Measurements from ENCODE around the gene GPC5. TPM values are rescaled to one million over a fixed set of nuclear protein-coding genes. Genes with fewer than 3 reads are reported as not detected.

GPC5 gene
- total RNA-seq, 2 experiments from 2014 or later: 0.14 TPM; not detected in 1

DNA sequence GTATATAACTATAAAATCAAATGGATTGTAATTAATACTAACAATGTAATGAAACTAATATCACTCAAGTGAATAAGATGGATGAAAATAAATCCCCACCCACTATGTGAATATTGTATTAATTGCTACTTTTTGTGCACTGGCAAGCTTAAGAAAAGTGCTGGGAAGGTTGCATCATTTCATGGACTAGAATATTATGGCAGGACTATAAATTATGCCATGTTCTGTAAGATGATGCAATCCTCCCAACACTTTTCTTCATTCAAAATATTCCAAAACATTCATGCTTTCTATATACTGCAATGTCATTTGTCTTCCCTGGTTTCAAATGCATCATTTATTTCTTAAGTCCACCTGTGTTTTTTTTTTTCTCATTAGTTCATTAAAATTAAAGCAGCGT lies 1370.6 kb downstream of the GPC5 start:
- H3K27ac Mint-ChIP-seq: no peak overlapping the region
- POLR2A ChIA-PET: no interaction called here
- H3K4me1 Mint-ChIP-seq: no peaks in the 10 kb centered on the region
- H3K36me3 Mint-ChIP-seq: no peaks in the 10 kb centered on the region
- H3K9me3 Mint-ChIP-seq: no peaks in the 10 kb centered on the region
- H3K27me3 Mint-ChIP-seq: no peaks in the 10 kb centered on the region
- ATAC-seq (ENCODE audit: low read depth) (no peak), DNase-seq (no peak)
- no peak overlapping the region for H3K4me3 Mint-ChIP-seq

DNA sequence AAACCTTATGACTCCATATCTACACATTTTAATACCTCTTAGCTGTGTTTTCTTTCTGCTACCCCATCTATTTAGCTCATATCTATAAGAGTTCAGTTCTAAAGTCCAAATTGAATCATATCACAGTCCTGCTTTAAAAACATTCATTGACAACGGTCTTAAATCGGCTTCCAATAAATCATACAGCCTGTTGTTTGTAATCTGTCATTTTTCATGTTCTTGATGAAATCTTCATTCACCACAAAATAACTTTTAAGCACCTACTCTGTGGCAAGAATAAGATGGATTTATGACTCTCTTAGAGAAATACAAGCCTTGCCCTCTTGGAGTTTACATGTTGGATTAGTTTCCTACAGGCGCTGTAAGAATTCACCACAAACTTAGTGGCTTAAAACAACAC lies 1377.2 kb downstream of the GPC5 start:
- H3K4me1 Mint-ChIP-seq: no peaks in the 10 kb centered on the region
- POLR2A ChIA-PET: no interaction called here
- DNase-seq: no peak
- no peak overlapping the region for H3K27ac Mint-ChIP-seq
- no peak for ATAC-seq (ENCODE audit: low read depth)
- peaks cover 2% of the 10 kb centered on the region for H3K9me3 Mint-ChIP-seq
- H3K27me3 Mint-ChIP-seq: no peaks in the 10 kb centered on the region
- H3K36me3 Mint-ChIP-seq: no peaks in the 10 kb centered on the region
- H3K4me3 Mint-ChIP-seq: no peak overlapping the region

DNA sequence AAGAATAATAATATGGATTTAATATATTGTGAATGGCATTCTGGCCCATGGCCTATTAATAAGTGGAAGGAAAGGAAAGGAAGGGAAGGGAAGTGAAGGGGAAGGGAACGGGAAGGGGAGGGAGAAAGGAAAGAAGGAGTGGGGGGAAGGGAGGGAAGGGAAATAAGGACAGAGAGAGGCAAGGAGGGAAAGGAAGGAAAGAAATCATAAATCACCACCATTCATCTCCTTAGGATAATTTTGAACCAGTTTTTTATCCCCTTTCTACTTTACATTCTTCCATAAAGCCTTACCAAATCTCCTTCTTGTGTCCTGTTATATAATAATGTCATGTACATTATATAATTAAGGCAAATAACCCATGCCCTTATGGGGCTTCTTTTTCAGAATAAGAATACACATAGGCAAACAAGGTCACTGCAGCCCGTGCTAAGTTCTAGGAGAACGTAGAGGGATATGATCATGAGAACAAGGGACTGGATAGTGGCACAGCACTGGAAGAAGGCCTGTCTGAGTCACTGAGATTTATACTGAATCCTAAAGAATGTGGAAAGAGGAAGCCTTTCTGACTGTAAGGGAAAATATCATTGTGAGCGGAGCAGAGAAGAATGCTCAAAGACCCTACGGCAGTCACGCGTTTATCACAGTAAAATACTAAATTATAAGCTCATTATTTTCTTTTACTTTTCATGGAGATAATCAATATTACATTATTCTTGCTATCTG lies 1383.7 kb downstream of the GPC5 start:
- ATAC-seq (ENCODE audit: low read depth) (no peak), DNase-seq (no peak)
- H3K36me3 Mint-ChIP-seq: no peaks in the 10 kb centered on the region
- H3K27ac Mint-ChIP-seq: no peak overlapping the region
- no peak overlapping the region for H3K4me3 Mint-ChIP-seq
- H3K9me3 Mint-ChIP-seq: peaks cover 3% of the 10 kb centered on the region
- no peaks in the 10 kb centered on the region for H3K4me1 Mint-ChIP-seq
- POLR2A ChIA-PET: no interaction called here
- H3K27me3 Mint-ChIP-seq: no peaks in the 10 kb centered on the region

DNA sequence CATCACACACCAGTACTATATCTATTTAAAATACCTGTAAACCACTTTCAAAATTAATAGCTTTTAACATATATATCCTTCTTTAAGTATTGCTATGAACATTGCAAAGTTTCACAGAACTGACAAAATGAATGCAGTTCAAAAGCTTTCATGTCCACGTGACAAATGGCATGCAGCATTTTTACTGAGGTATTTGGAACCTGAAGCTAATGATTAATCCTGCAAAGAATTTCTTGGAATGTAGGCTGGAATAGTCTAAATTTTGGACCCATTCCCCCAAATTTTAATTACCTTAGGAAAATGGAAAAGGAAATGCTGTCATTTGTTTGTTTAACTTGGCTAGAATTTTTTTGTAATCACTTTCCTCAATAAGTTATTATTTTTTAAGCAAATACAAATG lies 1404.4 kb downstream of the GPC5 start:
- H3K4me1 Mint-ChIP-seq: peaks cover 5% of the 10 kb centered on the region
- no peak overlapping the region for H3K4me3 Mint-ChIP-seq
- H3K27ac Mint-ChIP-seq: no peak overlapping the region
- POLR2A ChIA-PET: no interaction called here
- no peaks in the 10 kb centered on the region for H3K36me3 Mint-ChIP-seq
- peaks cover 2% of the 10 kb centered on the region for H3K9me3 Mint-ChIP-seq
- DNase-seq (no peak), ATAC-seq (ENCODE audit: low read depth) (no peak)
- no peaks in the 10 kb centered on the region for H3K27me3 Mint-ChIP-seq

DNA sequence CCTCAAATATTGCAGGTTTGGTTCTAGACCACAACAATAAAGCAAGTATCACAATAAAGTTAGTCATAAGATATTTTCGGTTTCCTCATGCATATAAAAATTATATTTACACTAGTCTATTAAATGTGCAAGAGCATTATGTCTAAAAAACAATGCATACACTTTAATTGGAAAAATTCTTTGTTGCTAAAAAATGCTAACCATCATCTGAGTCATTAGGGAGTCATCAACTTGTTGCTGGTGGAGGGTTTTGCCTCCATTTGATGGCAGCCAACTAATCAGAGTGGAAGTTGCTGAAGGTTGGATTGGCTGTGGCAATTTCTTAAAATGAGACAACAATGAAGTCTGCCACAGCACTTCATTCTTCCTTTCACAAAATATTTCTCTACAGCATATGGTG lies 1405.9 kb downstream of the GPC5 start:
- H3K4me1 Mint-ChIP-seq: peaks cover 5% of the 10 kb centered on the region
- peaks cover 2% of the 10 kb centered on the region for H3K9me3 Mint-ChIP-seq
- H3K27me3 Mint-ChIP-seq: no peaks in the 10 kb centered on the region
- DNase-seq: no peak
- H3K27ac Mint-ChIP-seq: no peak overlapping the region
- no peak for ATAC-seq (ENCODE audit: low read depth)
- H3K4me3 Mint-ChIP-seq: no peak overlapping the region
- POLR2A ChIA-PET: no interaction called here
- H3K36me3 Mint-ChIP-seq: no peaks in the 10 kb centered on the region

DNA sequence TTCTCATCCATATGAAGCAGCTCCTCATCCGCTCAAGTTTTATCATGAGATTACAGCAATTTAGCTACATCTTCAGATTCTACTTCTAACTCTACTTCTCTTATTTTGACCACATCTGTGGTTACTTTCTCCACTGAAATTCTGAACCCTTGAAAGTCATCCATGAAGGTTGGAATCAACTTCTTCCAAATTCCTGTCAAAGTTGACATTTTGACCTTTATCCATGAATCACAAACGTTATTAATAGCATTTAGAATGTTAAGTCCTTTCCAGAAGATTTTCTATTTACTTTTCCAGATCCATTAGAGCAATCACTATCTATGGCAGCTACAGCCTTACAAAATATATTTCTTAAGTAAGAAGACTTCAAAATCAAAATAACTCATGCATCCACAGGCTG lies 1406.5 kb downstream of the GPC5 start:
- no peaks in the 10 kb centered on the region for H3K27me3 Mint-ChIP-seq
- peaks cover 5% of the 10 kb centered on the region for H3K4me1 Mint-ChIP-seq
- no peak for DNase-seq
- no peak for ATAC-seq (ENCODE audit: low read depth)
- no peak overlapping the region for H3K27ac Mint-ChIP-seq
- POLR2A ChIA-PET: no interaction called here
- peaks cover 2% of the 10 kb centered on the region for H3K9me3 Mint-ChIP-seq
- no peak overlapping the region for H3K4me3 Mint-ChIP-seq
- H3K36me3 Mint-ChIP-seq: no peaks in the 10 kb centered on the region

DNA sequence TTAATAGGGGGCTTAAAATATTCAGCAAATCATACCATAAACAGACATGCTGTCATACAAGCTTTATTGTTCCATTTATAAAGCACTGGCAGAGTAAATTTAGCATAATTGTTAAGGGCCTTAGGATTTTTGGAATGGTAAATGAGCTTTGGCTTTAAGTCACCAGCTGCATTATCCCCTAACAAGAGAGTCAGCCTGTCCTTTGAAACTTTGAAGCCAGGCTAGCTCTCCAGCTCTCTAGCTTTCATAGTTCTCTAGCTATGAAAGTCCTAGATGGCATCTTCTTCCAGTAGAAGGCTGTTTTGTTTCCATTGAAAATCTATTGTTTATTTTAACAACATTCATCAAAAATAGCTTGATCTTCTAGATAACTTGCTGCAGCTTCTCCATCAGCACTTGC lies 1407.3 kb downstream of the GPC5 start:
- Mint-ChIP-seq H3K4me3 (peak overlapping the region; percentile 80), H3K9me3 (peaks cover 2% of the 10 kb centered on the region), H3K36me3 (no peaks in the 10 kb centered on the region), H3K27ac (peak overlapping the region; percentile 77), H3K27me3 (no peaks in the 10 kb centered on the region), H3K4me1 (peaks cover 5% of the 10 kb centered on the region)
- POLR2A ChIA-PET: no interaction called here
- ATAC-seq (ENCODE audit: low read depth): no peak
- DNase-seq: no peak

DNA sequence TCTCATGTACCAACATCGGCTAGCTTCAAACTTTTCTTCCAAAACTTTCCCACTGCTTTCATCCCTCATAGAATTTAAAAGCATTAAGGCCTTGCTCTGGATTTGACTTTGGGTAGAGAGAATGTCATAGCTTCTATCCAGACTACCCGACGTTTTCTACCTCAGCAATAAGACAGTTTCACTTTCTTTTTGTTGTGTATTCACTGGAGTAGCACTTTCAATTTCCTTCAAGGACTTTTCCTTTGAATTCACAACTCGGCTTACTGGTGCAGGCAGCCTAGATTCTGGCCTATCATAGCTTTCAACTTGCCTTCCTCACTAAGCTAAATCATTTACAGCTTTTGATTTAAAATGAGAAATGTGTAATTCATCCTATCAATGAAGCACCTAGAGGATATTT lies 1407.8 kb downstream of the GPC5 start:
- no peak for DNase-seq
- no peaks in the 10 kb centered on the region for H3K27me3 Mint-ChIP-seq
- POLR2A ChIA-PET: no interaction called here

DNA sequence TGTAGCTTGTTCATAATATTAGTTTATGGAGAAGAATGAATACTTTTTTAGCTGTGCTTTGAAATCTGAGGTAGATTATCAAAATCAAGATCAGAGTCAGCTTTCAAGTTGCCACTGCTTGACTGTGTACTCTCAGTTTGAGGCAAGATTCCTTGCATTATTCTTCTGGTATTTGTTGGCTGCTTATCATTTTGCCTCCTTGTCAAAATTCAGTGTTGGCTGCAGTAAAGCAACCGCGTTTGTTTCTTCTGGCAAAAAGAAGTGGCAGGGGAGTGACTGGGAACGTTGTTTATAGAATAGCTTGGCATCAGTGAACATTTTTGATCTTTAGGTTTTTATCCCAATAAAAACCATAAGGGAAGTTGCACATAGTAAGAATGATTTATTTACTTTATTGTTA lies 1408.9 kb downstream of the GPC5 start:
- Mint-ChIP-seq H3K36me3 (no peaks in the 10 kb centered on the region), H3K27me3 (no peaks in the 10 kb centered on the region), H3K4me1 (peaks cover 5% of the 10 kb centered on the region), H3K4me3 (no peak overlapping the region), H3K9me3 (peaks cover 2% of the 10 kb centered on the region), H3K27ac (no peak overlapping the region)
- ATAC-seq (ENCODE audit: low read depth) (no peak), DNase-seq (no peak)
- POLR2A ChIA-PET: no interaction called here

More for the DNA sequence above, 1407.8 kb downstream of the GPC5 start:
- Mint-ChIP-seq H3K9me3 (peaks cover 2% of the 10 kb centered on the region), H3K4me1 (peaks cover 5% of the 10 kb centered on the region), H3K27ac (peak overlapping the region; percentile 77), H3K36me3 (no peaks in the 10 kb centered on the region), H3K4me3 (peak overlapping the region; percentile 80)
- peak; percentile 61 for ATAC-seq (ENCODE audit: low read depth)

DNA sequence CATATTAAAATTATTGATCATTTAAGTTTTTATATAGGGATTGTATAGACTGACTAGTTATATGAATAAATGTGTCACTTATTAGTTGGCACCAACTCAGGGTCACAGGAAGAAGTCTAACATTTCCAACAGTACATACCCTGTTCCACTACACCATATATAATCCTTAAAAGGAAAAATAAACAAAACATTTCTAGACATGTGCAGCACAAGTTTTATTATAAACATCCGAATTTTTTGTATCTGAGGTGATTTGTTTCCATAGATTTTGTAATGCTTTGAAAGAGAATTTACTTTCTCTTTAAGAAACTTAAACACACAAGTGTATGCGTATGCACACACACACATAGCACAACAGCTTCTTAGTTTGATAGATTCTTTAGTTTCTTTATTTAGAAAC lies 1409.5 kb downstream of the GPC5 start:
- ATAC-seq (ENCODE audit: low read depth) (no peak), DNase-seq (no peak)
- H3K4me1 Mint-ChIP-seq: peaks cover 5% of the 10 kb centered on the region
- no peaks in the 10 kb centered on the region for H3K36me3 Mint-ChIP-seq
- no peak overlapping the region for H3K27ac Mint-ChIP-seq
- no peak overlapping the region for H3K4me3 Mint-ChIP-seq
- peaks cover 2% of the 10 kb centered on the region for H3K9me3 Mint-ChIP-seq
- no peaks in the 10 kb centered on the region for H3K27me3 Mint-ChIP-seq
- POLR2A ChIA-PET: no interaction called here

DNA sequence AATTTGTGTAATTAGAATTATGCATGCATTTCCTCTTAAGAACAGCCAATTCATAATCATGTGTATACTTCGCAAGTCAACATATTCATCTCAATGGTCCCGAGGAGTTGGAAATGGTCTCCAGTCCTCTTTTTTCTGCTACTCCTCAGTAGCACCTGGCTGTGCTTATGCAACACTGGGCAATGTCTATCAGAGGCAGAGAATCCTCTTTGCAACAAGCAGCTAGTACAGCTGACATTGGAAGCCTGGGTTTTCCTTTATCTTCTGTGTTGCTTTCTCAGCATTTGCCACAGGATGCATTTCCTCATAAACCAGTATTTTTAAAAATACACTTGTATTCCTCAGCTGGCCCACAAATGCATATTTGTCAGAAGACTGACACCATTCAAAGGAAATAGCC lies 1422.9 kb downstream of the GPC5 start:
- Mint-ChIP-seq H3K4me3 (no peak overlapping the region), H3K36me3 (no peaks in the 10 kb centered on the region), H3K9me3 (no peaks in the 10 kb centered on the region), H3K27ac (no peak overlapping the region), H3K27me3 (no peaks in the 10 kb centered on the region), H3K4me1 (no peaks in the 10 kb centered on the region)
- ATAC-seq (ENCODE audit: low read depth) (no peak), DNase-seq (no peak)
- POLR2A ChIA-PET: no interaction called here

DNA sequence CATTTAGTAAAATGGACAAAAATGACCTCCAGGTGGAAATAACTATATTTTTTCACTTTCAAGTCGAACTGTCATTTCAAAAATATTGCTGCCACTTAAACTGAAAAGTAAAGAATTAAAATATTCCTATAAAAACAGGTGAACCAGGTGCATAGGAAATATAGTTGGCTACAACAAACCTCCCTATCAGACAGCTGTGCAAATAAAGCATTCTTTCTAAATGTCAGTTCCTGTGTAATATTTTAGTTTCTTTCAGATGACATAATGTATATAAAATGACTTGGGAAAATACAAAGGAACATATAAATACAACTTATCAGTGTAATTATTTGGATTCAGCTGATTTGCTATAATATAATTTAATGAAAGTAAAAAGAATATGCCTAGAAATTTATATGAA lies 1424.6 kb downstream of the GPC5 start:
- Mint-ChIP-seq H3K36me3 (no peaks in the 10 kb centered on the region), H3K27me3 (no peaks in the 10 kb centered on the region), H3K4me3 (no peak overlapping the region), H3K9me3 (no peaks in the 10 kb centered on the region), H3K4me1 (no peaks in the 10 kb centered on the region), H3K27ac (no peak overlapping the region)
- ATAC-seq (ENCODE audit: low read depth) (no peak), DNase-seq (no peak)
- POLR2A ChIA-PET: no interaction called here

DNA sequence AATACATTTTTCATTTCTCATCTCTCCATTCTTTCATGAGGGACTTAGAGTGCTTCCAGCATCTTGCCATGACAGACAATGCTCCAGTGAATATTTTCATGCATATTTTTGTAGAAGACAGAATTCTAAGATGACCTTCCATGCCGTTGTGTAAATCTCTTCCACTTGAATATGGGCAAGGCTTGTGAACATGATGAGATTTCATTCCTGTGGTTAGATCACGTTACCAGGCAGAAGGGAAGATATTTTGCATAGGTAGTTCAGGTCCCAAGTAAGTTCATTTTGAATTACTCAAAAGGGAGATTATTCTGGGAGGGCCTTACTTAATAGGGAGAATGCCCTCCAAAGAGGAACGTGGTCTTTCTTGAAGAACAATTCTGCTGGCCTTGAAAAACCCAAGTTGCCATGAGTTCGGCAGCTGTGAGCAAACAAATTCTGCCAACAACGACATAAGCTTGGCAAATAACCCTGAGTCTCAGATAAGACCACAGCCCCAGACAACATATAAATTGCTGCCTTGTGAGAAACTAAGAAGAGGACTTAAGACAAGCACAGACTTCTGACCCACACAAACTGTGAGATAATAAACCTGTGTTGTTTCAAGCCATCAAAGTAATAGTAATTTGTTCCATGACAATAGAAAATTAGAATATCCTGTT lies 1427.6 kb downstream of the GPC5 start:
- Mint-ChIP-seq H3K27ac (no peak overlapping the region), H3K9me3 (no peaks in the 10 kb centered on the region), H3K27me3 (no peaks in the 10 kb centered on the region), H3K4me3 (no peak overlapping the region), H3K36me3 (no peaks in the 10 kb centered on the region), H3K4me1 (no peaks in the 10 kb centered on the region)
- DNase-seq (no peak), ATAC-seq (ENCODE audit: low read depth) (no peak)
- POLR2A ChIA-PET: no interaction called here

DNA sequence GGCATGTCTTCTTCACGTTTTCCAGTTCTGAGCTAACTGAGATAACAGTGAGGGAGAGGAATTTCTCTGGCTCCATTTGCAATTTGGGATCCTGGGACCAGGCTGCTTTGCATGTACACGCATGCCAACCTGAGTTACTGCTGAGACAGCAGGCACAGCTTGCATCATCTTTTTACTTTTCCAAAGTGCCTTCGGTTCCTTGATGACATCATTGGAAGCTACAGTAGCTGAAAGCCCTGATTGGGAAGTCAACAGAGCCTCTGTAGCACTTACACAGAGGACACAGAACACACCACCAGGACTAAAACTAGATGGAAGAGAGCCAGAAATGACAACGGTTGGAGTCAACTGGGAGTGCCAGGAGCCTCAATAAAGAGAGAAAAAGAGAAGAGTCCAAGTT lies 1429.1 kb downstream of the GPC5 start:
- POLR2A ChIA-PET: no interaction called here
- no peaks in the 10 kb centered on the region for H3K9me3 Mint-ChIP-seq
- ATAC-seq (ENCODE audit: low read depth): no peak
- H3K27me3 Mint-ChIP-seq: no peaks in the 10 kb centered on the region
- no peak for DNase-seq
- no peak overlapping the region for H3K4me3 Mint-ChIP-seq
- H3K27ac Mint-ChIP-seq: no peak overlapping the region
- H3K4me1 Mint-ChIP-seq: no peaks in the 10 kb centered on the region
- H3K36me3 Mint-ChIP-seq: no peaks in the 10 kb centered on the region
